SK-N-MC (cell line): Measurements from ENCODE around the gene TRIM9.

Source experiments
- EZH2 ChIP-seq: fragments of 200-600 bp; sonication (generic); IDR thresholded peaks from one replicate; pipeline ENCODE4 v1.6.1; 2017; ENCODE audit warnings: antibody characterized with exemption
- POLR2AphosphoS5 ChIP-seq: IDR thresholded peaks from 2 replicates; pipeline ENCODE4 v1.6.1; 2012; ENCODE audit warnings: mild to moderate bottlenecking, low read depth, low read length, borderline replicate concordance

GRCh38 chr14:51140338-51140737, 45.4 kb upstream of the TRIM9 start:
- TF ChIP-seq EZH2 = no peak
- TF ChIP-seq POLR2AphosphoS5 = no peak
